Measurements from ENCODE around the gene NEK2.
"Not testable (repeated sequence)": the region's sequence is repeated elsewhere in the genome, so short reads cannot be mapped to it uniquely, and the experiment has no call there.

Gene NEK2

GRCh38 chr1:211652371-211652770, 23.1 kb downstream of the NEK2 start:
- TF ChIP-seq CTCF (conservative IDR thresholded peaks at IDR 0.05; ENCODE audit: control insufficient read depth, insufficient read depth, low read depth, low read length) = no peak
- H3K4me3 ChIP-seq (ENCODE audit: control insufficient read depth, low read depth, low read length) = no peak overlapping the region
- DNase-seq (ENCODE audit: low read depth) = no peak

DNA sequence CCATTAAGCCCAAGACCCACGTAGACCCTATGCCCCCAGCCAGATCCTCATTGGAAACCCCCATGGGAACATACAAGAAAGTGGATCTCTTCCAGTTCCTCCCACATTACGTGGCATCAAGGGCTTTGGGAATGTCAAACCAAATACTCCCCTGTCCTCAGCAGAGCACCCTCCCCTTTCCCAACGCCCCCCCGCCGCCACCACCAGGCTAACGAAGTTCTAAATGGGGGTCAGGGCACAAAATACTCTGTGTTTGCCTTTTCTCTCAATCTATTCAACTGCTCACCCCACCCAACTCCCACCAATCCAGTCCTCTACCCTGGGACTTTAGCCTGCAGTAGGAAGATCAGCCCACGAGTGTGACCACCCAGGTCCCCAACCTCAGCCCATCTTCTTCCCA, 24.5 kb downstream of the NEK2 start:
- no peak for DNase-seq (ENCODE audit: low read depth)
- TF ChIP-seq CTCF (conservative IDR thresholded peaks at IDR 0.05; ENCODE audit: control insufficient read depth, insufficient read depth, low read depth, low read length) = no peak
- no peak overlapping the region for H3K4me3 ChIP-seq (ENCODE audit: control insufficient read depth, low read depth, low read length)

- peak; percentile 28 for DNase-seq (ENCODE audit: low read depth)
- H3K4me3 ChIP-seq (ENCODE audit: control insufficient read depth, low read depth, low read length) = no peak overlapping the region
- peak; percentile 47 for TF ChIP-seq CTCF (conservative IDR thresholded peaks at IDR 0.05; ENCODE audit: control insufficient read depth, insufficient read depth, low read depth, low read length)
Observed at GRCh38 chr1:211648980-211649934, 26.2 kb downstream of the NEK2 start.

GRCh38 chr1:211648336-211648735, 27.1 kb downstream of the NEK2 start:
- peak; percentile 49 for DNase-seq (ENCODE audit: low read depth)
- TF ChIP-seq CTCF (conservative IDR thresholded peaks at IDR 0.05; ENCODE audit: control insufficient read depth, insufficient read depth, low read depth, low read length) = no peak
- no peak overlapping the region for H3K4me3 ChIP-seq (ENCODE audit: control insufficient read depth, low read depth, low read length)

- no peak for DNase-seq (ENCODE audit: low read depth)
Observed at GRCh38 chr1:211647711-211648121, 27.7 kb downstream of the NEK2 start.

DNA sequence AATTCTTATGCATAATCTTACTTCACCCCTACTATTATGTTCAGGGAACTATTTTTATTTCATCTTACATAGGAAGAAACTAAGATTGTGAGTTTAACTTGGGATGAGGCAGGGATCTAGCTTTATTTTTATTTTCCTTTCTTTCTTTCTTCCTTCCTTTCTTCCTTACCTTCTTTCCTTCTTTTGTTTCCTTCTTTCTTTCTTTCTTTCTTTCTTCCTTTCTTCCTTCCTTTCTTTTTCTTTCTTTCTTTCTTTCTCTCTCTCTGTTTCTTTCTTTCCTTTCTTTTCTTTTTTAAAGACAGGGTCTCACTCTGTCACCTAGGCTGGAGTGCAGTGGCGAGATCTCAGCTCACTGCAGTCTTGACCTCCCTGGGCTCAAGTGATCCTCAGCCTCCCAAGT, 28.9 kb downstream of the NEK2 start:
- DNase-seq (ENCODE audit: low read depth) = no peak
- no peak for TF ChIP-seq CTCF (conservative IDR thresholded peaks at IDR 0.05; ENCODE audit: control insufficient read depth, insufficient read depth, low read depth, low read length)
- H3K4me3 ChIP-seq (ENCODE audit: control insufficient read depth, low read depth, low read length) = no peak overlapping the region

More at GRCh38 chr1:211647711-211648121, 27.7 kb downstream of the NEK2 start:
- no peak overlapping the region for H3K4me3 ChIP-seq (ENCODE audit: control insufficient read depth, low read depth, low read length)
- TF ChIP-seq CTCF (conservative IDR thresholded peaks at IDR 0.05; ENCODE audit: control insufficient read depth, insufficient read depth, low read depth, low read length) = no peak

- not testable (repeated sequence) for H3K4me3 ChIP-seq (ENCODE audit: control insufficient read depth, low read depth, low read length); DNase-seq (ENCODE audit: low read depth)
Observed at GRCh38 chr1:211645601-211646000, 29.8 kb downstream of the NEK2 start.

Data from fibroblast of mammary gland (primary cell).